ENCODE data around the gene MAOA. TPM values are rescaled to one million over a fixed set of nuclear protein-coding genes. Genes with fewer than 3 reads are reported as not detected.
A peak's percentile ranks its signal among the peaks of the same experiment; 100 is the strongest.

Gene MAOA
- total and polyA plus RNA-seq, 9 of the 15 experiments (the other 6 are each of a cell fraction or from before 2014, with no cell fraction given), result 0.68 to 2.7 (median 1.9) TPM

DNA sequence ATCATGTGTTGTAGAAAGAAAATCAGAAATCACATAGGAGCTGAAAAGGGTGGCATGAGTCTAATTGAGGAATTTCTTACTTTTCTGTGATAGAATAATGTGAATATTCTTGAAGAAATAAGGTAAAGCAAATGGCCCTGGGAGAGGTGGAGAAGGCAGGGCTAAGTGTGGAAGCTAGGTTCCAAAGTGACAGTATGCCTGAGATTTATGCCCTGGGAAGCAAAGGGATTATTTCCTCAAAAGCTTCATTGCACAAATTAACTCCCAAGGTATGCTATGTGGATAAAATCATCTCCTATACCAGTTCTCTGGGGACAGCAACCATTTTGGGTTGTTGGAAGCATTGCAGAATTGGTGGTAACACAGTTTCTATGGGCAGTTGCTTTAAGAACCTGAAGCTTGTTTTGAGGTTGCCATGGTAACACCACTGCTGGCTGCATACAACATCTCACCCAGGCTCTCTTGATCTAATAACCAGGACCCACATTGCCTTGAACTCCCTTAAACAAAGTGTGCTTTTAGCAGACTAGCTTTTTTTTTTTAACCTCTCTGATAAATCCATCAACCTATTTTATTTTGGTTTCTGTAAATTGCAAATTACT lies 21.0 kb downstream of the MAOA start:
- Histone ChIP-seq H4K20me1 (replicated peaks; ENCODE audit: control insufficient read depth, insufficient read depth, low read length) (no peaks in the 10 kb centered on the region), H2AFZ (ENCODE audit: low read depth, low read length) (no peak overlapping the region), H3K27me3 (ENCODE audit: control insufficient read depth in 2 of 2, insufficient read depth in 2 of 2, low read length in 2 of 2) (no peaks in the 10 kb centered on the region), H3K9me3 (replicated peaks; ENCODE audit: control insufficient read depth, insufficient read depth, low read depth, low read length) (no peaks in the 10 kb centered on the region), H3K9ac (ENCODE audit: insufficient read depth in 1 of 2, low read depth in 2 of 2, low read length in 2 of 2) (no peak overlapping the region), H3K4me3 (no peak overlapping the region), H3K4me1 (replicated peaks in 1 of 2; ENCODE audit: control insufficient read depth in 2 of 2, insufficient read depth in 2 of 2, low read length in 2 of 2) (no peaks in the 10 kb centered on the region), H3K4me2 (ENCODE audit: insufficient read depth, low read length) (no peak overlapping the region), H3K9me1 (ENCODE audit: control insufficient read depth, insufficient read depth, low read length) (no peaks in the 10 kb centered on the region), H3K36me3 (ENCODE audit: control insufficient read depth, insufficient read depth, low read length) (no peaks in the 10 kb centered on the region), H3K79me2 (ENCODE audit: control insufficient read depth, insufficient read depth, low read length) (no peaks in the 10 kb centered on the region), H3K27ac (ENCODE audit: extremely low read depth, low read depth, low read length) (no peak overlapping the region)
- no TSS peak for BruUV-seq (replicated peaks)
- intact Hi-C loops (cut with micrococcal nuclease) (no loop called here), in situ Hi-C loops (cut with MboI) (no loop called here)
- ATAC-seq (no peak), DNase-seq (ENCODE audit: extremely low read depth in 1 of 4, low spot score in 3 of 4) (no peak), FAIRE-seq (no peak)
- ChIA-PET CTCF (ENCODE audit: low intra/inter-chr PET ratio) (no interaction called here), POLR2A (no interaction called here)
- TF ChIP-seq, protein P1, sequence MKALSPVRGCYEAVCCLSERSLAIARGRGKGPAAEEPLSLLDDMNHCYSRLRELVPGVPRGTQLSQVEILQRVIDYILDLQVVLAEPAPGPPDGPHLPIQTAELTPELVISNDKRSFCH (CRISPR knock-in tag; IDR thresholded peaks at IDR 0.05), result no peak
- TF ChIP-seq, protein P1 (tag; IDR thresholded peaks at IDR 0.05), result no peak
- TF ChIP-seq RFX1 (IDR thresholded peaks at IDR 0.05), result peak; percentile 83

GRCh38 chrX:43677993-43678392 lies 21.9 kb downstream of the MAOA start:
- H3K9ac ChIP-seq (ENCODE audit: insufficient read depth in 1 of 2, low read depth in 2 of 2, low read length in 2 of 2), result no peak overlapping the region
- no peak for FAIRE-seq
- POLR2A ChIA-PET, result no interaction called here
- TF ChIP-seq POLR2AphosphoS2 (IDR thresholded peaks at IDR 0.05; ENCODE audit: low read length) (no peak), CHD4 (IDR thresholded peaks at IDR 0.05; ENCODE audit: insufficient read depth, insufficient replicate concordance, low read depth, low read length, poor library complexity, severe bottlenecking) (no peak), ARHGAP35 (IDR thresholded peaks at IDR 0.05; ENCODE audit: partially characterized antibody) (no peak), RBM34 (IDR thresholded peaks at IDR 0.05; ENCODE audit: borderline replicate concordance, insufficient read depth, low read length) (no peak), HNRNPK (IDR thresholded peaks at IDR 0.05; ENCODE audit: low read depth, low read length, poor library complexity, severe bottlenecking) (no peak), ZNF785 (CRISPR knock-in tag; IDR thresholded peaks at IDR 0.05) (no peak), TFAM (CRISPR knock-in tag; conservative IDR thresholded peaks at IDR 0.05) (no peak), SMARCC2 (IDR thresholded peaks at IDR 0.05; ENCODE audit: low read depth) (no peak), ZNF778 (CRISPR knock-in tag; IDR thresholded peaks at IDR 0.05) (no peak)
- TF ChIP-seq, protein P2, sequence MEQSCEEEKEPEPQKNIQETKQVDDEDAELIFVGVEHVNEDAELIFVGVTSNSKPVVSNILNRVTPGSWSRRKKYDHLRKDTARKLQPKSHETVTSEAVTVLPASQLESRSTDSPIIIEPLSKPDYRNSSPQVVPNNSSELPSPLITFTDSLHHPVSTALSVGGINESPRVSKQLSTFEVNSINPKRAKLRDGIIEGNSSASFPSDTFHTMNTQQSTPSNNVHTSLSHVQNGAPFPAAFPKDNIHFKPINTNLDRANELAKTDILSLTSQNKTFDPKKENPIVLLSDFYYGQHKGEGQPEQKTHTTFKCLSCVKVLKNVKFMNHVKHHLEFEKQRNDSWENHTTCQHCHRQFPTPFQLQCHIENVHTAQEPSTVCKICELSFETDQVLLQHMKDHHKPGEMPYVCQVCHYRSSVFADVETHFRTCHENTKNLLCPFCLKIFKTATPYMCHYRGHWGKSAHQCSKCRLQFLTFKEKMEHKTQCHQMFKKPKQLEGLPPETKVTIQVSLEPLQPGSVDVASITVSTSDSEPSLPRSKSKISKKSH (CRISPR knock-in tag; IDR thresholded peaks at IDR 0.05), result no peak

More at GRCh38 chrX:43677993-43678392, 21.9 kb downstream of the MAOA start:
- H3K79me2 ChIP-seq (ENCODE audit: control insufficient read depth, insufficient read depth, low read length), result no peaks in the 10 kb centered on the region
- no peaks in the 10 kb centered on the region for H3K27me3 ChIP-seq (ENCODE audit: control insufficient read depth in 2 of 2, insufficient read depth in 2 of 2, low read length in 2 of 2)
- no peaks in the 10 kb centered on the region for H3K9me3 ChIP-seq (replicated peaks; ENCODE audit: control insufficient read depth, insufficient read depth, low read depth, low read length)
- H3K36me3 ChIP-seq (ENCODE audit: control insufficient read depth, insufficient read depth, low read length), result no peaks in the 10 kb centered on the region
- H3K4me3 ChIP-seq, result no peak overlapping the region
- BruUV-seq (replicated peaks), result no TSS peak
- no peak for ATAC-seq
- WGBS (ENCODE audit: insufficient coverage, low coverage, missing lambda C conversion rate), result 4% methylated on average over 2 of the region's 2 CpGs
- H3K27ac ChIP-seq (ENCODE audit: extremely low read depth, low read depth, low read length), result no peak overlapping the region
- H3K4me2 ChIP-seq (ENCODE audit: insufficient read depth, low read length), result no peak overlapping the region
- H3K9me1 ChIP-seq (ENCODE audit: control insufficient read depth, insufficient read depth, low read length), result no peaks in the 10 kb centered on the region
- intact Hi-C loops (cut with micrococcal nuclease) (no loop called here), in situ Hi-C loops (cut with MboI) (no loop called here)
- no peaks in the 10 kb centered on the region for H3K4me1 ChIP-seq (replicated peaks in 1 of 2; ENCODE audit: control insufficient read depth in 2 of 2, insufficient read depth in 2 of 2, low read length in 2 of 2)
- H4K20me1 ChIP-seq (replicated peaks; ENCODE audit: control insufficient read depth, insufficient read depth, low read length), result no peaks in the 10 kb centered on the region
- no peak overlapping the region for H2AFZ ChIP-seq (ENCODE audit: low read depth, low read length)
- CTCF ChIA-PET (ENCODE audit: low intra/inter-chr PET ratio), result no interaction called here
- no peak for DNase-seq (ENCODE audit: extremely low read depth in 1 of 4, low spot score in 3 of 4)
